ENCODE measurements around the gene MTHFD1L.

DNA sequence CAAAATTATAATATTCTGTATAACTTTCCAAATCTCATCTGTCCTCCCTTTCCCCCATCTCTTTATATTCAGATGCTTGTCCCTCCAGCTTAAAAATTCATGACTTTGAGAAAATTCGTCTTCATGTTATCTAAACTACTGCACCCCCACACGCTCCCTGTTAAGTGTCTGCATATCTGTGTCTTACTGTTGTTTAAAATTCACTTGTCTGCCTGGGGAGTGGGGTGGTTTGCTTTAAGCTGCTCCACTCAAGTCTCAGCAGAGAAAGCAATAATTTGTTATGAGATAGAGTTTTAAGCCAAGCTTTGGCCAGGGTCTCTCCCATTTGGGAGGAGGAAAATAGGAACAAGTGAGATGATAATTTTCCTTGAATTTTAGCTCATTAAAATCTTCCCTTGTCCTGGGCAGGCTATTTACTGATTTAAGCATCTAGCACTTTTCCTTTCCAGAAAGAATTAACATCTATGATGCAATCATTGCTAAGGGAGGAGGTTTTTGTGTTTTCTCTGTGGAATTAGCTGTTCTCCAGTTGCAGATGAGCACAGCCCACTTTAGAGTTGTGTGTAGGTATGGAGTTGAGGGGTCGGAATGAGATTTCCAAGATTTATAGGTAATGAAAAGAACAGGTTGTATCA lies 36.8 kb downstream of the MTHFD1L start:
- TF ChIP-seq, protein P1, sequence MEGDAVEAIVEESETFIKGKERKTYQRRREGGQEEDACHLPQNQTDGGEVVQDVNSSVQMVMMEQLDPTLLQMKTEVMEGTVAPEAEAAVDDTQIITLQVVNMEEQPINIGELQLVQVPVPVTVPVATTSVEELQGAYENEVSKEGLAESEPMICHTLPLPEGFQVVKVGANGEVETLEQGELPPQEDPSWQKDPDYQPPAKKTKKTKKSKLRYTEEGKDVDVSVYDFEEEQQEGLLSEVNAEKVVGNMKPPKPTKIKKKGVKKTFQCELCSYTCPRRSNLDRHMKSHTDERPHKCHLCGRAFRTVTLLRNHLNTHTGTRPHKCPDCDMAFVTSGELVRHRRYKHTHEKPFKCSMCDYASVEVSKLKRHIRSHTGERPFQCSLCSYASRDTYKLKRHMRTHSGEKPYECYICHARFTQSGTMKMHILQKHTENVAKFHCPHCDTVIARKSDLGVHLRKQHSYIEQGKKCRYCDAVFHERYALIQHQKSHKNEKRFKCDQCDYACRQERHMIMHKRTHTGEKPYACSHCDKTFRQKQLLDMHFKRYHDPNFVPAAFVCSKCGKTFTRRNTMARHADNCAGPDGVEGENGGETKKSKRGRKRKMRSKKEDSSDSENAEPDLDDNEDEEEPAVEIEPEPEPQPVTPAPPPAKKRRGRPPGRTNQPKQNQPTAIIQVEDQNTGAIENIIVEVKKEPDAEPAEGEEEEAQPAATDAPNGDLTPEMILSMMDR (IDR thresholded peaks at IDR 0.05), result no peak
- TF ChIP-seq POLR2A (IDR thresholded peaks at IDR 0.05), result no peak
